HG02840 (cell line): ENCODE results near the gene DLK1.

Source experiments
- ATAC-seq: cut with Tn5 transposase; IDR thresholded peaks from one replicate; pipeline ENCODE4 v1.9.1; 2021; ENCODE audit warnings: mild to moderate bottlenecking, moderate library complexity, moderate number of reproducible peaks; ENCODE audit not compliant: unreplicated experiment, low FRiP score

DLK1 gene

DNA sequence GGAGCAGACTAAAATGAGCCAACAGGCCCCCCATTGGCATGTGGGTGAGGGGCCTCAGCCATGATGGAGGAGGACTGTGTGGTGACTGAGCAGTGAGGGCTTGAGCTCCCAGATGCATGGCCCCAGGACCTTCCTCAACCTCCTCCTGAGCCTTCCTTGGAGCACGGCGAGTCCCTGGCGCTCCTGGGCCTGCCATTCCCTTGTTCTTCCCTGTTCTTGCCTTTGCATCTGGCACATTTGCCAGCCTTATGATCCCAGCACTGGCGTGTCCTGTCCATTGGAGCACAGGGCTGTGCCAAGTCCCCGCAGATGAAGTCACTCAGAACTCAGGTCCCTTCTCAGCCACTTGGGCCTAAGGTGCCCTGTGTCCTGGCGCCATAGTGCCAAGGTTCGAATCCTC, 58.9 kb downstream of the DLK1 start:
- ATAC-seq: no peak

DNA sequence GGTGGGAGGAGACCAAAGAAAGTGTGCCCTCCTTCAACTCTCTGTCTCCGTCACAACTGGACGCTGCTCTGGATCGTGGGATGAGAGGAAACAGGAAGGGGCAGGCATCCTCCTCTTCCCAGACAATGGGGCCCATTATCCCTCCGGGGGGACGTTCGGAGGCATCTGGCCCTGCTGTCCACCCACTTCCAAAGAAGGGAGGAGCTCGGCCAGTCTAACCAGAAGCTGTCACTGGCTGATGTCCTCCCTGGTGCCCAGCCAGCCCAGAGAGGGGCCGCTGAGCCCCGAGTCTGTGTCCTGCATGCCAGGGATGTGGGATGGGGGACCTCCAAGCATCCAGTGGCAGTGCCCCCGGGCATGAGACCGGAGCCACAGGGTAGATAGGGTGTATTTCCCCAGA, 59.4 kb downstream of the DLK1 start:
- no peak for ATAC-seq

DNA sequence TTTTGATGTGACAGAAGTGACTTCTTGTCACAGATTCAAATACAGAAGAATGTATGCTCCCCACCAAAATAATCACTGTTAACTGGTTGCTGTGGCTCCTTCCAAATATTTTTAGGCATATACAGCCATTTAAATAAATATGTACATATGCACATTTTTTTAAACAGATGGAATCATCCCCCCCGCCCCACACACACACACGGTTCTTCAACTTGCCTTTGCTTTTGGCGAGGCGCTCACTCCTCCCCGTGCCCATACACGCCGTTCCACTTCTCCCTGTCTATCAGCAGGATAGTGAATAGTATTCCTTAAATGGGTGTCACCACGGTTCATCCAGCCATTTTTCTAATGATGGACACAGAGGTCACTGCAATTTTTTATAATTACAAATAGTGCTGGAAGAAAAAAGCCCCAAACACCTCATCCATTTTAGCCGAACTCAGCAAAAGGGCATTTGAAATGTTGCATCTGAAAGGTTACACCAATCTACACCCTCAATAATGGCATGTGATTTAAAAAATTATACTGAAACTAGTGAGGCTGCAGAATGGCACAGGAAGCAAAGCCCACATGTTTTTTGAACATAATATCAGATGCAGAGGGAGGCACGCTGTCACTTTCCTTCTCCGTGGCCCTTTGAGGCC, 60.0 kb downstream of the DLK1 start:
- ATAC-seq: no peak

- ATAC-seq: no peak
These were observed 61.0 kb downstream of the DLK1 start for GRCh38 chr14:100787659-100788058.
